ENCODE results near the gene BTD. TPM values are rescaled to one million over a fixed set of nuclear protein-coding genes. Genes with fewer than 3 reads are reported as not detected.

Gene BTD
- total and polyA plus RNA-seq, 4 donors: 45.8 to 78.1 (median 47.8) TPM

DNA sequence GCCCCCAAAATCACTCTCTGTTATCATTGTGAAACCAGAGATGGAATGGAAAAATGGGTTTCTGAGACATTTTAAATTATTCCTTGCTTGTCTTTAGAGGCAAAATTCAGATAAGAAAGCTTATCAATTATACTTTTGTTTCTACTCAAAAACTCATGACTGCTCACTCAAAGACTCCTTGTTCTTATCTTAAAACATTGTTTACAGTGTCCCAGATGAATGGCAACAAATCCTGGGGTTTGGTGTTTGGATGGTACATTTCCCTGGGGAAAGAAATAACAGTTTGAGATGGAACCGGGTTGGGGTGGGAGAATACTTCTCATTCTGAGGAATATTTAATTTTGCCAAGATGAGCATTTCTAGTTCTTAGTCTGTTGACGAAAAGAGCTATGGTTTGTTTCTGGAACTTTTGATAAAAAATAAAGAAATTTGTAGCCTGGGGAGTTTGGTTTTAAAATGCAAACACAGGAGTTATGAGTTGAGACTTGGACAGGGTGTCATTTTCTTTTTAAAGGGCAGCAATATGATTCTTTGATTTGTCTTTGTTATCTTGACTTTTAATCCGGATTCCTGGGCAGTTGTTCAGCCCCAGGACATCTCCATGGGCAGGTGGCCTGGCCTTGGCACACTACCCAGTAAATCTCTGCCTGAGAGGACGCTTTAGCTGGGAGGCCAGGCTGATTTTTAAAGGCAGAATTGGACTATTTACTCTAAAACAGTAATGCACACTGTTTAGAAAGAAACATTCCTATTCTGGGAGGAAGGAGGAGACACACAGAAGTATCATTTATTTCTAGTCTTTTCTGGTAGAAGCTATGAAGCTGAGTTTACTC, 32.4 kb downstream of the BTD start:
- H3K4me3 ChIP-seq (ENCODE audit: low read depth in 1 of 3, low read length in 3 of 3): no peak overlapping the region
- 30% methylated on average over 4 of the region's 4 CpGs for WGBS
- TF ChIP-seq EGR1 (IDR thresholded peaks at IDR 0.05; ENCODE audit: low read depth in 2 of 2) (no peak), FOXA1 (IDR thresholded peaks at IDR 0.05) (no peak), NR2F2 (IDR thresholded peaks at IDR 0.05) (no peak), GABPA (IDR thresholded peaks at IDR 0.05 in 1 of 2, conservative IDR thresholded peaks at IDR 0.05 in 1 of 2) (no peak), HNF4A (conservative IDR thresholded peaks at IDR 0.05) (peak in 1 of 2 donors; percentile 46), FOXA2 (IDR thresholded peaks at IDR 0.05) (no peak), JUND (IDR thresholded peaks at IDR 0.05) (peak in 1 of 2 donors; percentile 16), HNF4G (IDR thresholded peaks at IDR 0.05) (no peak), YY1 (IDR thresholded peaks at IDR 0.05) (peak; percentile 42), RXRA (IDR thresholded peaks at IDR 0.05) (peak in 1 of 2 donors; percentile 34), TAF1 (conservative IDR thresholded peaks at IDR 0.05) (no peak), RAD21 (IDR thresholded peaks at IDR 0.05) (peak; percentile 22 to 39), SP1 (IDR thresholded peaks at IDR 0.05) (no peak)
- TF ChIP-seq, protein P1, sequence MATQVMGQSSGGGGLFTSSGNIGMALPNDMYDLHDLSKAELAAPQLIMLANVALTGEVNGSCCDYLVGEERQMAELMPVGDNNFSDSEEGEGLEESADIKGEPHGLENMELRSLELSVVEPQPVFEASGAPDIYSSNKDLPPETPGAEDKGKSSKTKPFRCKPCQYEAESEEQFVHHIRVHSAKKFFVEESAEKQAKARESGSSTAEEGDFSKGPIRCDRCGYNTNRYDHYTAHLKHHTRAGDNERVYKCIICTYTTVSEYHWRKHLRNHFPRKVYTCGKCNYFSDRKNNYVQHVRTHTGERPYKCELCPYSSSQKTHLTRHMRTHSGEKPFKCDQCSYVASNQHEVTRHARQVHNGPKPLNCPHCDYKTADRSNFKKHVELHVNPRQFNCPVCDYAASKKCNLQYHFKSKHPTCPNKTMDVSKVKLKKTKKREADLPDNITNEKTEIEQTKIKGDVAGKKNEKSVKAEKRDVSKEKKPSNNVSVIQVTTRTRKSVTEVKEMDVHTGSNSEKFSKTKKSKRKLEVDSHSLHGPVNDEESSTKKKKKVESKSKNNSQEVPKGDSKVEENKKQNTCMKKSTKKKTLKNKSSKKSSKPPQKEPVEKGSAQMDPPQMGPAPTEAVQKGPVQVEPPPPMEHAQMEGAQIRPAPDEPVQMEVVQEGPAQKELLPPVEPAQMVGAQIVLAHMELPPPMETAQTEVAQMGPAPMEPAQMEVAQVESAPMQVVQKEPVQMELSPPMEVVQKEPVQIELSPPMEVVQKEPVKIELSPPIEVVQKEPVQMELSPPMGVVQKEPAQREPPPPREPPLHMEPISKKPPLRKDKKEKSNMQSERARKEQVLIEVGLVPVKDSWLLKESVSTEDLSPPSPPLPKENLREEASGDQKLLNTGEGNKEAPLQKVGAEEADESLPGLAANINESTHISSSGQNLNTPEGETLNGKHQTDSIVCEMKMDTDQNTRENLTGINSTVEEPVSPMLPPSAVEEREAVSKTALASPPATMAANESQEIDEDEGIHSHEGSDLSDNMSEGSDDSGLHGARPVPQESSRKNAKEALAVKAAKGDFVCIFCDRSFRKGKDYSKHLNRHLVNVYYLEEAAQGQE (IDR thresholded peaks at IDR 0.05): no peak
- TF ChIP-seq, protein P2, sequence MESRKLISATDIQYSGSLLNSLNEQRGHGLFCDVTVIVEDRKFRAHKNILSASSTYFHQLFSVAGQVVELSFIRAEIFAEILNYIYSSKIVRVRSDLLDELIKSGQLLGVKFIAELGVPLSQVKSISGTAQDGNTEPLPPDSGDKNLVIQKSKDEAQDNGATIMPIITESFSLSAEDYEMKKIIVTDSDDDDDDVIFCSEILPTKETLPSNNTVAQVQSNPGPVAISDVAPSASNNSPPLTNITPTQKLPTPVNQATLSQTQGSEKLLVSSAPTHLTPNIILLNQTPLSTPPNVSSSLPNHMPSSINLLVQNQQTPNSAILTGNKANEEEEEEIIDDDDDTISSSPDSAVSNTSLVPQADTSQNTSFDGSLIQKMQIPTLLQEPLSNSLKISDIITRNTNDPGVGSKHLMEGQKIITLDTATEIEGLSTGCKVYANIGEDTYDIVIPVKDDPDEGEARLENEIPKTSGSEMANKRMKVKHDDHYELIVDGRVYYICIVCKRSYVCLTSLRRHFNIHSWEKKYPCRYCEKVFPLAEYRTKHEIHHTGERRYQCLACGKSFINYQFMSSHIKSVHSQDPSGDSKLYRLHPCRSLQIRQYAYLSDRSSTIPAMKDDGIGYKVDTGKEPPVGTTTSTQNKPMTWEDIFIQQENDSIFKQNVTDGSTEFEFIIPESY (IDR thresholded peaks at IDR 0.05): no peak
- TF ChIP-seq, protein P3, sequence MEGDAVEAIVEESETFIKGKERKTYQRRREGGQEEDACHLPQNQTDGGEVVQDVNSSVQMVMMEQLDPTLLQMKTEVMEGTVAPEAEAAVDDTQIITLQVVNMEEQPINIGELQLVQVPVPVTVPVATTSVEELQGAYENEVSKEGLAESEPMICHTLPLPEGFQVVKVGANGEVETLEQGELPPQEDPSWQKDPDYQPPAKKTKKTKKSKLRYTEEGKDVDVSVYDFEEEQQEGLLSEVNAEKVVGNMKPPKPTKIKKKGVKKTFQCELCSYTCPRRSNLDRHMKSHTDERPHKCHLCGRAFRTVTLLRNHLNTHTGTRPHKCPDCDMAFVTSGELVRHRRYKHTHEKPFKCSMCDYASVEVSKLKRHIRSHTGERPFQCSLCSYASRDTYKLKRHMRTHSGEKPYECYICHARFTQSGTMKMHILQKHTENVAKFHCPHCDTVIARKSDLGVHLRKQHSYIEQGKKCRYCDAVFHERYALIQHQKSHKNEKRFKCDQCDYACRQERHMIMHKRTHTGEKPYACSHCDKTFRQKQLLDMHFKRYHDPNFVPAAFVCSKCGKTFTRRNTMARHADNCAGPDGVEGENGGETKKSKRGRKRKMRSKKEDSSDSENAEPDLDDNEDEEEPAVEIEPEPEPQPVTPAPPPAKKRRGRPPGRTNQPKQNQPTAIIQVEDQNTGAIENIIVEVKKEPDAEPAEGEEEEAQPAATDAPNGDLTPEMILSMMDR (IDR thresholded peaks at IDR 0.05; ENCODE audit: low read depth, low read length, missing input control): no peak
- TF ChIP-seq, protein P4, sequence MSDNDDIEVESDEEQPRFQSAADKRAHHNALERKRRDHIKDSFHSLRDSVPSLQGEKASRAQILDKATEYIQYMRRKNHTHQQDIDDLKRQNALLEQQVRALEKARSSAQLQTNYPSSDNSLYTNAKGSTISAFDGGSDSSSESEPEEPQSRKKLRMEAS (IDR thresholded peaks at IDR 0.05): no peak
- TF ChIP-seq, protein P5, sequence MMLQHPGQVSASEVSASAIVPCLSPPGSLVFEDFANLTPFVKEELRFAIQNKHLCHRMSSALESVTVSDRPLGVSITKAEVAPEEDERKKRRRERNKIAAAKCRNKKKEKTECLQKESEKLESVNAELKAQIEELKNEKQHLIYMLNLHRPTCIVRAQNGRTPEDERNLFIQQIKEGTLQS (IDR thresholded peaks at IDR 0.05): no peak
- no peak overlapping the region for H3K27ac ChIP-seq (ENCODE audit: low read depth in 1 of 2, low read length in 2 of 2)
- peaks cover 0 to 3% (median 2%) of the 10 kb centered on the region in 4 donors for H3K36me3 ChIP-seq (ENCODE audit: control insufficient read depth in 4 of 4, insufficient read depth in 3 of 4, low read depth in 1 of 4, low read length in 3 of 4)
- no peaks in the 10 kb centered on the region for H3K27me3 ChIP-seq (ENCODE audit: control insufficient read depth in 4 of 4, insufficient read depth in 4 of 4, low read length in 3 of 4)
- H3K9ac ChIP-seq (ENCODE audit: low read depth in 1 of 2, low read length in 2 of 2): no peak overlapping the region
- no peak for DNase-seq (ENCODE audit: low spot score)
- H3K9me3 ChIP-seq (ENCODE audit: control insufficient read depth in 4 of 4, low read length in 3 of 4): no peaks in the 10 kb centered on the region
- H3K4me1 ChIP-seq (ENCODE audit: control insufficient read depth in 4 of 4, insufficient read depth in 4 of 4, low read length in 3 of 4): peaks cover 0 to 30% (median 13%) of the 10 kb centered on the region in 4 donors

Data from liver (tissue), 9 donors.